ENCODE results near the gene ATN1. TPM values are rescaled to one million over a fixed set of nuclear protein-coding genes. Genes with fewer than 3 reads are reported as not detected.

Gene ATN1
- total and polyA plus RNA-seq, 2 donors from 2014 or later: 34.2 to 119 TPM

GRCh38 chr12:6936636-6937480 is 9.1 kb downstream of the ATN1 start:
- Histone ChIP-seq H3K36me3 (ENCODE audit: control insufficient read depth in 2 of 3, insufficient read depth in 3 of 3, low read length in 3 of 3) (peaks cover 5 to 10% (median 7%) of the 10 kb centered on the region in 3 donors), H3K4me1 (ENCODE audit: control insufficient read depth in 2 of 3, insufficient read depth in 2 of 3, low read depth in 1 of 3, low read length in 3 of 3) (peaks cover 0 to 19% (median 17%) of the 10 kb centered on the region in 3 donors)
- intact Hi-C loops (cut with DNase I): no loop called here

GRCh38 chr12:6937481-6938352 is 10.0 kb downstream of the ATN1 start:
- H3K9me3 ChIP-seq (ENCODE audit: control insufficient read depth in 2 of 3, insufficient read depth in 1 of 3, low read length in 3 of 3): no peaks in the 10 kb centered on the region
- no peaks in the 10 kb centered on the region for H3K27me3 ChIP-seq (ENCODE audit: control insufficient read depth, insufficient read depth, low read length)
- TF ChIP-seq, protein P1, sequence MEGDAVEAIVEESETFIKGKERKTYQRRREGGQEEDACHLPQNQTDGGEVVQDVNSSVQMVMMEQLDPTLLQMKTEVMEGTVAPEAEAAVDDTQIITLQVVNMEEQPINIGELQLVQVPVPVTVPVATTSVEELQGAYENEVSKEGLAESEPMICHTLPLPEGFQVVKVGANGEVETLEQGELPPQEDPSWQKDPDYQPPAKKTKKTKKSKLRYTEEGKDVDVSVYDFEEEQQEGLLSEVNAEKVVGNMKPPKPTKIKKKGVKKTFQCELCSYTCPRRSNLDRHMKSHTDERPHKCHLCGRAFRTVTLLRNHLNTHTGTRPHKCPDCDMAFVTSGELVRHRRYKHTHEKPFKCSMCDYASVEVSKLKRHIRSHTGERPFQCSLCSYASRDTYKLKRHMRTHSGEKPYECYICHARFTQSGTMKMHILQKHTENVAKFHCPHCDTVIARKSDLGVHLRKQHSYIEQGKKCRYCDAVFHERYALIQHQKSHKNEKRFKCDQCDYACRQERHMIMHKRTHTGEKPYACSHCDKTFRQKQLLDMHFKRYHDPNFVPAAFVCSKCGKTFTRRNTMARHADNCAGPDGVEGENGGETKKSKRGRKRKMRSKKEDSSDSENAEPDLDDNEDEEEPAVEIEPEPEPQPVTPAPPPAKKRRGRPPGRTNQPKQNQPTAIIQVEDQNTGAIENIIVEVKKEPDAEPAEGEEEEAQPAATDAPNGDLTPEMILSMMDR (IDR thresholded peaks at IDR 0.05; ENCODE audit: borderline replicate concordance, extremely low read depth, insufficient read depth): peak; percentile 97
- intact Hi-C loops (cut with DNase I): no loop called here
- H3K4me3 ChIP-seq (ENCODE audit: low read length in 3 of 3): peak overlapping the region; percentile 49 to 73 (median 60)
- FAIRE-seq (peak; percentile 83), DNase-seq (peak; percentile 96 to 98 (median 98))
- peaks cover 3 to 10% (median 4%) of the 10 kb centered on the region in 3 donors for H3K36me3 ChIP-seq (ENCODE audit: control insufficient read depth in 2 of 3, insufficient read depth in 3 of 3, low read length in 3 of 3)
- H3K4me1 ChIP-seq (ENCODE audit: control insufficient read depth in 2 of 3, insufficient read depth in 2 of 3, low read depth in 1 of 3, low read length in 3 of 3): peaks cover 0 to 16% (median 13%) of the 10 kb centered on the region in 3 donors
- H3K9ac ChIP-seq (ENCODE audit: low read length in 3 of 3): peak overlapping the region; percentile 30 to 86 (median 35)
- H3K27ac ChIP-seq (ENCODE audit: low read depth in 2 of 2, low read length in 2 of 2): peak overlapping the region; percentile 78 to 91

More at GRCh38 chr12:6936636-6937480, 9.1 kb downstream of the ATN1 start:
- TF ChIP-seq, protein P1 (IDR thresholded peaks at IDR 0.05; ENCODE audit: borderline replicate concordance, extremely low read depth, insufficient read depth): no peak
- Histone ChIP-seq H3K27me3 (ENCODE audit: control insufficient read depth, insufficient read depth, low read length) (no peaks in the 10 kb centered on the region), H3K4me3 (ENCODE audit: low read length in 3 of 3) (peak overlapping the region in 1 of 3 donors; percentile 73), H3K27ac (ENCODE audit: low read depth in 2 of 2, low read length in 2 of 2) (peak overlapping the region; percentile 78 to 91), H3K9ac (ENCODE audit: low read length in 3 of 3) (peak overlapping the region in 1 of 3 donors; percentile 86), H3K9me3 (ENCODE audit: control insufficient read depth in 2 of 3, insufficient read depth in 1 of 3, low read length in 3 of 3) (no peaks in the 10 kb centered on the region)
- DNase-seq: peak in 2 of 5 donors; percentile 65 to 92
- no peak for FAIRE-seq

GRCh38 chr12:6938353-6939190 is 10.8 kb downstream of the ATN1 start:
- Histone ChIP-seq H3K4me1 (ENCODE audit: control insufficient read depth in 2 of 3, insufficient read depth in 2 of 3, low read depth in 1 of 3, low read length in 3 of 3) (peaks cover 0 to 18% (median 11%) of the 10 kb centered on the region in 3 donors), H3K27ac (ENCODE audit: low read depth in 2 of 2, low read length in 2 of 2) (peak overlapping the region; percentile 69 to 91), H3K27me3 (ENCODE audit: control insufficient read depth, insufficient read depth, low read length) (no peaks in the 10 kb centered on the region), H3K9me3 (ENCODE audit: control insufficient read depth in 2 of 3, insufficient read depth in 1 of 3, low read length in 3 of 3) (no peaks in the 10 kb centered on the region), H3K36me3 (ENCODE audit: control insufficient read depth in 2 of 3, insufficient read depth in 3 of 3, low read length in 3 of 3) (peaks cover 3 to 10% (median 4%) of the 10 kb centered on the region in 3 donors), H3K4me3 (ENCODE audit: low read length in 3 of 3) (peak overlapping the region; percentile 6 to 73 (median 7)), H3K9ac (ENCODE audit: low read length in 3 of 3) (peak overlapping the region in 1 of 3 donors; percentile 86)
- FAIRE-seq (no peak), DNase-seq (peak in 2 of 5 donors; percentile 77 to 85)
- TF ChIP-seq, protein P1 (IDR thresholded peaks at IDR 0.05; ENCODE audit: borderline replicate concordance, extremely low read depth, insufficient read depth): no peak
- intact Hi-C loops (cut with DNase I): no loop called here

Data from kidney (tissue), 14 donors.